AG09319 (cell line): ENCODE data around the gene RS1.

ENCODE experiments used
- DNase-seq: peaks from one replicate; pipeline ENCODE4 v3.0.0-alpha.2; 2010; ENCODE audit warnings: low read depth; ENCODE audit errors: extremely low read depth
- CTCF ChIP-seq: IDR thresholded peaks from 2 replicates; pipeline ENCODE4 v1.5.1; 2011; ENCODE audit warnings: low read depth, mild to moderate bottlenecking, inconsistent platforms, low read length, moderate library complexity

The RS1 gene

GRCh38 chrX:18668071-18668835, 3.7 kb downstream of the RS1 start:
- no peak for TF ChIP-seq CTCF
- DNase-seq = no peak

- no peak for TF ChIP-seq CTCF
- no peak for DNase-seq
Observed at GRCh38 chrX:18666614-18667013, 5.3 kb downstream of the RS1 start.

GRCh38 chrX:18664947-18665346, 7.0 kb downstream of the RS1 start:
- DNase-seq = no peak
- no peak for TF ChIP-seq CTCF

GRCh38 chrX:18661273-18661672, 10.6 kb downstream of the RS1 start:
- no peak for DNase-seq
- TF ChIP-seq CTCF = no peak

- no peak for DNase-seq
- TF ChIP-seq CTCF = no peak
Observed at GRCh38 chrX:18654875-18655836, 16.8 kb downstream of the RS1 start.

GRCh38 chrX:18652636-18653035, 19.3 kb downstream of the RS1 start:
- TF ChIP-seq CTCF = no peak
- DNase-seq = no peak

GRCh38 chrX:18650662-18651061, 21.2 kb downstream of the RS1 start:
- no peak for TF ChIP-seq CTCF
- no peak for DNase-seq
